ENCODE measurements around the gene IFITM2.
"Not testable (repeated sequence)": the region's sequence is repeated elsewhere in the genome, so short reads cannot be mapped to it uniquely, and the experiment has no call there.

Gene IFITM2

GRCh38 chr11:325796-326591 is 18.4 kb downstream of the IFITM2 start:
- no peak for DNase-seq (ENCODE audit: low spot score)

DNA sequence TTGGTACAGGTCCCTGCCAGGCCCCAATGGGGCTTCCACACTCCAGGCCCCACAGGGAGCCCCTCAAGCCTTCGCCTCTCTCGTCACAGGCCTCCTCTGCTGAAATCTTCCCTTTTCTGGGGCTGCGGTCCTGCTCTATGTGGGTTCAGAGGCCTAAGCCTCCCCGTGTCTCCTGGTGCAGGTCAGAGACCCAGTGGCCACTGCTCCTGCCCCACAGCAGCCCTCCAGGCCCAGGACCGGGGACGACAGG is 18.9 kb downstream of the IFITM2 start:
- no peak for DNase-seq (ENCODE audit: low spot score)

DNA sequence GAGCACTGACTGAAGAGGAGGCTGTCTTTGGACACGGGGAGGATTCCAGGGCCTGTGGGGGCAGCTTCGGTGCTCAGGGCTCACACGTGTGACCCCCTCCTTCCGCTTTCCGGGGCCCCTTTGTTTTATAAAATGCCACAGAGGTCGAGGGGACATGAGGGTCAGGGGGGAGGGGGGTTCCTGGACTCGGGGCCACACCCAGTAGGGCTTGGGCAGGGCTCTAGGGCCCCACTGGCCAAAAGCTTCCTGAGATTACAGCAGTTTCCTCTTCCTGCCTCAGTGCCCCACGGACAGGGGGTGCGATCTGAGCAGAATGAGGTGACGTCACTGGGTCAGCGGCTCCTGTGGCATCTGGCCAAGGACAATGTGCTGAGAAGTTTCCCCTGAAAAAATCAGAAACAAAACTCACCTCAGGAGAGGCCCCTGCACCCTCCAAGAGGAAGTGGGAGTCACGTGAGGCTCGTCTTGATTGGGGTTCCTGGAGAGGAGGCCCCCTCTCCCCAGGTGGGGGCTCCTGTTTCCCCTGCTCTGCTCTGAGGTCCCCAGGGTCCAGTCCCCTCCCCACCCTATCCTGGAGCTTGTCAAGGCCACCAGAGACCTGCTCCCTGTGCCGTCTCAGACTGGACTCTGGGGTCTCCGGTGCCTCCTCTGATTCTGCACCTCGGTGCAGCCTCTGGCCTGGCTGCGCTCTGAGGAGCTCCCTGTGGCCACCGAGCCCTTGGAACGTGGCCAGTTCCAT is 19.4 kb downstream of the IFITM2 start:
- DNase-seq (ENCODE audit: low spot score): no peak

- DNase-seq (ENCODE audit: low spot score): no peak
Observed at GRCh38 chr11:327581-327923, 19.9 kb downstream of the IFITM2 start.

DNA sequence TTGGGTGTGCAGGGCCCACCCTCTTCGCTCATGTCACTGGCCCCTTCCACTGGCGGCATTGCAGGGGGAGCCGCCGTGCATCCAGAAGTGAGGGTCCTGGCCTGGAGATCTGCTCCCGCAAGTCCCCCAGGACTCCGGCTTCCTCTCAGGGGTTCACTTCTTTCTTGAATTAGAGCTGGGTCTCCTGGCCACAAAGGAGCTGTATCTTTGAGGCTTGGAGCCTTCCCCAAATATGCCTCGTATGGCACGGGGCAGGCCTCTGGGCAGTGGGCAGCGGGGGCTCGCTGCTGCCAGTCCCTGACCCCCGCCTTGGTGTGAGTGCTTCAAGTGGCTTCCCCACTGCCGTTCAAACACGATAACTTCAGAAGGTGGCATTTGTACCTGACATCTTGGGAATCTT is 20.4 kb downstream of the IFITM2 start:
- no peak for DNase-seq (ENCODE audit: low spot score)

DNA sequence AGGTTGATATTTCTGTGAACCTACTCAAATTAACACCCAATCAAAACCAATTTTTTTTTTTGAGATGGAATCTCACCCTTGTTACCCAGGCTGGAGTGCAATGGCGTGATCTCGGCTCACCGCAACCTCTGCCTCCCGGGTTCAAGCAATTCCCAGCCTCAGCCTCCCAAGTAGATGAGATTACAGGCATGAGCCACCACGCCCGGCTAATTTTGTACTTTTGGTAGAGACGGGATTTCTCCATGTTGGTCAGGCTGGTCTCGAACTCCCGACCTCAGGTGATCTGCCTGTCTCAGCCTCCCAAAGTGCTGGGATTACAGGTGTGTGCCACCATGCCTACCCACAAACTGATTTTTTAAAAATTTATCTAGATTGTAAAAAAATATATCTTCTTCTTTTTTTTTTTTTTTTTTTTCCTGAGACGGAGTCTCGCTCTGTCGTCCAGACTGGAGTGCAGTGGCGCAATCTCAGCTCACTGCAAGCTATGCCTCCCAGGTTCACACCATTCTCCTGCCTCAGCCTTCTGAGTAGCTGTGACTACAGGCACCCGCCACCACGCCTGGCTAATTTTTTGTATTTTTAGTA is 21.0 kb downstream of the IFITM2 start:
- not testable (repeated sequence) for DNase-seq (ENCODE audit: low spot score)

DNA sequence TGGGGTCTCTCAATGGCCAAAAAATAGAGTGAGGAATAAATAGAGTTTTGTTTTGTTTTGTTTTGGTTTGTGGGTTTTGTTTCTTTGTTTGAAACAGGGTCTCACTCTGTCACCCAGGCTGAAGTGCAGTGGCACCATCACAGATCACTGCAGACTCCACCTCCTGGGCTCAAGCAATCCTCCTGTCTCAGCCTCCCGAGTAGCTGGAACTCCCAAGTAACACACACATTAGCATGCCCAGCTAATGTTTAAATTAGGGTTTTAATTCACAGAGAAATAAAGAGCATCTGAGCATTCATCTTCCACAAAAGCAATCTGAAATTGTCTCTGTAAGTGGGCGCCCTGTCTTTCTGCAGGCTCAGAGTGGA is 22.3 kb downstream of the IFITM2 start:
- DNase-seq (ENCODE audit: low spot score): no peak

GRCh38 chr11:330307-330693 is 22.7 kb downstream of the IFITM2 start:
- DNase-seq (ENCODE audit: low spot score): no peak

DNA sequence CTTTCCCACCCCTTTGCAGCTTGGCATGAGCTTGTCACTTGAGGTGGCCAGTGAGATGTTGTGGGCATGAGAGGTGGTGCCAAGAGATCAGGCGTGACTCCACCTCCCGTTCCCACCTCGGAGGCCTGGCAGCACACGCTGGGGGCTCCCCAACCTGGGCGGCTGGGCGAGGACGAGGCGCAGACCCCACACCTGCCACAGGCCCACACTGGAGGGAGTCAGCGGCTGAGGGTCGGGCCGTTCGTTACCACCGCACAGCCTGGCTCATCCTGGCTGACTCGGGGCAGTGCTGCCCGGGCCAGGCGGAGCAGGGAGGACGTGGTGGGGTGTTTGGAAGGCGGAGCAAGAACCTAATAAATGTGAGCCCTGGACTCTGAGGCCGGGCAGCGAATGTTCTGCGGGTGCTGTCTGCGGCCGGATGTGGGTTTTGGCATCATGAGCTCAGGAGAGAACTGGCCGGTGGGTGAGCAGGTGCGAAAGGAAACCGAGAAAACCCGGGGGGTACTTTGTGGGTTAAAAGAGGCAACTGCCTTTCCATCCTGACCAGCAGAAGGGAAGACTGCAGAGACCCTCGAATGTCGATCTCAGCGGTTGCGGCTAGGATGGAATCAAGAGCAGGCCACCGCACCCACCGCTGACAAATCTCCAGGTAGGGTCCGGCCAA is 23.2 kb downstream of the IFITM2 start:
- DNase-seq (ENCODE audit: low spot score): no peak

DNA sequence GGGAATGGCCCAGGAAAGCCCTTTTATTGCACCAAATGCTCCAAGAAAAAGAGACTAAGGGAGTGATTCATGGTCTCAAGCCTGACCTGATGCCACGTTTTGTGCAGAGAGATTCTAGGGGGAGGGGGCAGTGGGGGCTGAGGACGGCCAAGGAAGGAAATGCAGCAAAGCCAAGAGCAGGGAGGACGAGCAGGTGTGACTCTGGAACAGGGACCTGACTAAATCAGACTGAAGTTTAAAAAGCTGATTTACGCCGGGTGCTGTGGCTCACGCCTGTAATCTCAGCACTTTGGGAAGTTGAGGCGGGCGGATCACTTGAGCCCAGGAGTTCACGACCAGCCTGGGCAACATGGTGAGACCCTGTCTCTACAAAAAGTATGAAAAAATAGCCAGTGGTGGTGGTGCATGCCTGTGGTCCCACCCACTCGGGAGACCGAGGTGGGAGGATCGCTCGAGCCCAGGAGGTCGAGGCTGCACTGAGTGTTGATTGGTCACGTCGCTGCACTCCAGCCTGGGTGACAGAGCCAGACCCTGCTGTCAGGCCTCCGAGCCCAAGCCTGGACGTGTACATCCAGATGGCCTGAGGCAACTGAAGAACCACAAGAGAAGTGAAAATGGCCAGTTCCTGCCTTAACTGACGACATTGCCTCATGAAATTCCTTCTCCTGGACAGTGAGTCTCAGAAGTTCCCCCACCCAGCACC is 23.9 kb downstream of the IFITM2 start:
- DNase-seq (ENCODE audit: low spot score): no peak

DNA sequence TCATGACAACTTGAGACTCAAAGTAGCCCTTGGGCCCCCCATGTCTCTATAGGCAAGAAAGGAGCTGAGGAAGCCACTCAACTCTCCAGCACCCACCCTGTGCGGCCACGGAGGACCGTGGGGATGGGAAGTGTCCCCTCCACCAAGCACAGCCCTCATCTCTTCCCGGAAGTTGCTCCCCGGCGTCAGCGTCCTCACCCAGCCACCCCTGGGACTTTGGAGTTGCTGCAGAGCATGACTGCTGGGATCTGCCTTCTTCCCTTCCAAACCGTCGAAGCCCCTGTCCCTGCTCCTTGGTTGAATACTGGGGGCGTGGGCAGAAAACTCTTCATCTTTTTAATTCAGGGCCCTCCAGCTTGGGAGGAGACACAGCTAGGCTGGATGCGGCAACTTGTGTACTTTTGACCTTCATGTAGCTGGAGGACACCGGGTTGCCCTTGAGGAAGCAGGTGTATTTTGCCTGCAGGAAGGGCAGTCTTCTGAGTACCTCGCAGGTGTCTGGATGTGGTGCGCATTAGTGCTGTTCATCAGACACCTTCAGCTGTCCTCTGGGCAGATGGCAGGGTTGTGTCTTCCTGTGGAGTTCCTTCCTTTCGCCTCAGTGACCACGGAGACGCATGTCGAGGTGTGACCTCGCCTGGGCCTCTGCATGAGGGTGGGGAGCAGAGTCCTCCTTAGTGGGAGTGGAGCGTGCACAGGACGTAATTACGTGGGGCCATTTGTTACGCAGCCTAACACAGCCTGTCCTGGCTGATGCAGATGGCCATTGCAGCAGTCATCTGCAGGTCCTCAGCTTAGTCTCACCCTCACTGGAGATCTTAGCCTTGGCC is 25.2 kb downstream of the IFITM2 start:
- DNase-seq (ENCODE audit: low spot score): no peak

GRCh38 chr11:333616-334263 is 26.1 kb downstream of the IFITM2 start:
- not testable (repeated sequence) for DNase-seq (ENCODE audit: low spot score)

DNA sequence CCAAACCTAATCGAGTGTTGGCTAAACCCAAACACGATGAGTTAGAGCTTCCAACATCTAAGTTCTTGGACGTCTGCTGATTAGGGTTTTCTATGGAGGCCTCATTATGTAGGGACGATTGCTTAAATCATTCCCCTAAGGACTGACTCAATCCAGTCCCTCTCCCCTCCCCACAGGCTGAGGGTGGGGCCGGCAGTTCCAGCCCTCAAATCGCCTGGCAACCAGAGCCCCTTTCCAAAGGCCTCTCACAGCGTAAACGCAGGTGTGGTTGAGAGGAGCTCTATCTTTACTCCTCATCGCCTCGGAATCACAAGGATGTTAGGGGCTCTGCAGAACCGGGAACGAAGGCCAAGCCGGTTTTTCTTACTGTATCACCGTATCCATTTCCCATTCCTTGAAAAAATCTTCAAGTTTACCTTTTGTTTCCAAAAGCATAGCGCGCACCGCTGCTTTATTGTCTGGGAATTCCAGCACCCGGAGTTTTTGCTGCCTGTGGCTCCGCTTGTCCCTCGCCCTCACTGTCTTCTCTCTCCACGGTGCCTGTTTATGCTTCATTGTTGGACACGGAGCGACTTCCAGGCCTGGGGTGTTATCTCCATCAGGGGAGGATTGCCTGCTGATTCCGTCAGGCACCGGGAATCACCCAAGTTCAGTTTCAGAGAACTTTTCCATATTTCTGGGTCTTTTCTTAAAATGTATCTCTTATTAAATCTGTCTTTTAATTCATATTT is 26.8 kb downstream of the IFITM2 start:
- DNase-seq (ENCODE audit: low spot score): no peak

- DNase-seq (ENCODE audit: low spot score): no peak
Observed at GRCh38 chr11:335779-336658, 28.4 kb downstream of the IFITM2 start.

DNA sequence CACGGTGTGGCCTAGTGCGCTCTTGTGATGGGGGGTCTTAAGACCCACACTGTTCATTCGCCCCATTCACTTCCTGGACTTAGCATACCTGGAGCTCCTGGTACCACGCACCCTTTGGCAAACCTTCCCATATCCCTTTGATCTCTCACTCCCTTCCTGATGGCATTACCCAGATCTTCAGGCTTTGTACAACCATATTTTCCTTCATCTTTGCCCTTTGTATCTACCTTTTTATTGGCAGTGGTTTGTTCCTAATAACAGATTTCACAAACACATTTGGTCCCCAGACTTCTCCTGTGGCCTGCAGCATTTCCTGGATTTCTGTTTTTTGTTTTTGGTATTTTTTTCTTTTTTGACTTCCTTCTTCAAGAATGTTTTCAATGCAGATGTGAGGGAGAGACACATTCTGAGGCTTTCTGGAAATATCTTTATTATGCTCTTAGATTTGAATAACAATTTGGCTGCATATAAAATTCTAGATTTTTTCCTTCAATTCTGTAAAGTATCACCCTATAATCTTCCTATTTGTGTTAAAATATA is 29.1 kb downstream of the IFITM2 start:
- DNase-seq (ENCODE audit: low spot score): no peak

DNA sequence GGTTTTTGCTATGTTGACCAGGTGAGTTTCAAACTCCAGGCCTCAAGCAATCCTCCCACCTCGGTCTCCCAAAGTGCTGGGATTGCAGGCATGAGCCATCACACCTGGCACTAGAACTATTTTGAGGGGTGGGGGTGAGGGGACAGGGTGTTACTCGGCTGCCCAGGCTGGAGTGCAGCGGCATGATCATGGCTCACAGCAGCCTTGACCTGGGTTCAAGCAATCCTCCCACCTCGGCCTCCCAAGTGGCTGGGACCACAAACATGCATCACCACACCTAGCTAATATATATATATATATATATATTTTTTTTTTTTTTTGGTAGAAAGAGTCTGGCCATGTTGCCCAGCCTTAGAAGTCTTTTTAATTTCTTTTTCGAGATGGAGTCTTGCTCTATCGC is 30.1 kb downstream of the IFITM2 start:
- no peak for DNase-seq (ENCODE audit: low spot score)

DNA sequence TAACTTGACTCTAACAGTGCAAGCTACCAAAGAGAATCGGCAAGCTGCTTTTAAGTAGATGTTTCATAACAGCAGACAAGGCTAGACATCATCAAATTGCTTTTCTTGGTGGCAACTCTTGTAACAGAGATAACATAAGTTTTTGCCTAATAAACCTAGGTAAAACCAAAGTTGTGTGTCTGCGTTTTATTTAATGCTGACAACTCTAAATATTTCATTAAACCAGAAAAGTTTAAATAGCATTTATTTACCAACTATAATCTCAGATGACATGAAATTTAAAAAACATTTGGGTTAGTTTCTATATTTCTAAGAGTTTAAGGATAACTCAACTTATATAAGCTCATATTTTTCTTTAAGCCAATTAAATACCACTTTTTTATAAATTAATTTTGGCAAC is 32.3 kb downstream of the IFITM2 start:
- no peak for DNase-seq (ENCODE audit: low spot score)

DNA sequence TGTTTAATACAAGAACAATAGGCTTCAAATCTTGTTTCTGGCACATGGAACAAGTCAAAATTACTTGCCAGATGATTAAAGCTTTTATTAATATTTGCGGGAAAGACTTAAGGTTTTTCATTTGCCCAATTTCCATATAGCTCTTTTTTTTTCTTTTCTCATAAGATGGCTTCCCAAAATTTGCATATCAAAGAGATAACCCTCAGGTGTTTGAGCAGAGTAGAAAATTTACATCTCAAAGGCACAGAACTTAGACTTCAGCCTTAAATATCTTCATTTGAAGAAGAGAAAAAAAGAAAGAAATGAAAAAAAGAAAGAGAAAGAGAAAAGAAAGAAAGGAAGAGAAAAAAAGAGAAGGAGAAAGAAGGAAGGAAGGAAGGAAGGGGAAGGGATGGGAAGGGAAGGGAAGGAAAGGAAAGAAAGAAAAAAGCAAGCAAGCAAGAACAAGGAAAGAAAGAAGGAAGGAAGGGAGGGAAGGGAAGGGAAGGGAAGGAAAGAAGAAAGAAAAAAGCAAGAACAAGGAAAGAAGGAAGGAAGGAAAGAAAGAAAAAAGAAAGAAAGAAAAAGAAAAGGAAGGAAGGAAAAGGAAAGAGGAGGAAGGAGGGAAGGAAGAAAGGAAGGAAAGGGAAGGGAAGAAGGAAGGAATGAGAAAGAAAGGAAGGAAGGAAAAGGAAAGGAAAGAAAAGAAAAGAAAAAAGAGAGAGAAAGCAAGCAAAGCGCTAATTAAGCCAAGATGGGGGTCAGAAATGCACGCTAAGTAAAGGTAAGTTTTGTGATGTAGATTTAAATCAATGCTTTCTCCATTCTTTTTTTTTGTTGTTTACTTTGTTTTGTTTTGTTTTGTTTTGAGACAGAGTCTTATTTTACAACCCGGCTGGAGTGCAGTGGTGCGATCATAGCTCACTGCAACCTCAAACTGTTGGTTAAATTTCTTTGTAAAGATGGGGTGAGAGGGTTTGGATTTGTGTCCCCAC is 33.2 kb downstream of the IFITM2 start:
- no peak for DNase-seq (ENCODE audit: low spot score)

All from COLO829 (cell line).